GM12878 (cell line): Measurements from ENCODE around the gene NME7. TPM values are rescaled to one million over a fixed set of nuclear protein-coding genes. Genes with fewer than 3 reads are reported as not detected.

Experiments
- ATAC-seq: fragments of 200-7000 bp; cut with Tn5 transposase; 3 replicates; pipeline ENCODE4 v1.9.1; 2020; ENCODE audit warnings: mild to moderate bottlenecking, moderate library complexity
- BruUV-seq: library from RNA; stranded (reverse); fragments of 400-500 nt; replicated peaks from 2 replicates; lab custom pipeline; 2021; lab: Mats Ljungman, UMichigan
- CTCF ChIA-PET: fragments of 300-600 bp; sonication (Branson Sonifier 250); formaldehyde crosslinking; extraction: SDS; loops from one replicate; lab custom pipeline; 2021; ENCODE audit warnings: inconsistent platforms; lab: Yijun Ruan, JAX
- POLR2A ChIA-PET: fragments of 350-600 bp; formaldehyde crosslinking; extraction: SDS; loops from one replicate; lab custom pipeline; 2021; ENCODE audit warnings: inconsistent platforms; lab: Charles Lee
- RAD21 ChIA-PET: fragments of 300-600 bp; sonication (Branson Sonifier 250); formaldehyde crosslinking; loops from one replicate; lab custom pipeline; 2023; ENCODE audit warnings: antibody characterized with exemption; ENCODE audit not compliant: unreplicated experiment; lab: Charles Lee
- SMC1A ChIA-PET: fragments of 300-600 bp; sonication (Branson Sonifier 250); formaldehyde crosslinking; loops from one replicate; lab custom pipeline; 2023; ENCODE audit not compliant: unreplicated experiment, uncharacterized antibody; lab: Charles Lee
- DNase-seq: peaks from one replicate; pipeline ENCODE4 v3.0.0-alpha.2; 2011; ENCODE audit warnings: low read depth, low spot score
- FAIRE-seq: peaks from 3 replicates; lab custom pipeline; 2011; peaks lifted over from hg19 to GRCh38; lab: Jason Lieb, UNC
- H2AFZ ChIP-seq: 2 replicates; pipeline ENCODE4 v1.6.0; 2011; ENCODE audit warnings: low read depth, low read length, control low read depth; ENCODE audit not compliant: control insufficient read depth
- H3K27ac ChIP-seq: 2 replicates; pipeline ENCODE4 v1.5.1; 2011; ENCODE audit warnings: control low read depth; ENCODE audit not compliant: control insufficient read depth, insufficient read depth
- H3K27me3 ChIP-seq, 2 experiments: replicated peaks in 1 of 2; 2 replicates each; pipeline versions ENCODE4 v1.6.0 to v1.6.1; 2011; ENCODE audit warnings: low read length in 1 of 2; ENCODE audit not compliant: control insufficient read depth in 2 of 2, insufficient read depth in 2 of 2
- H3K36me3 ChIP-seq, 2 experiments: 2 replicates each; pipeline ENCODE4 v1.5.1; 2011; ENCODE audit warnings: low read length in 1 of 2; ENCODE audit not compliant: control insufficient read depth in 2 of 2, insufficient read depth in 2 of 2
- H3K4me1 ChIP-seq: 2 replicates; pipeline ENCODE4 v1.6.1; 2011; ENCODE audit warnings: mild to moderate bottlenecking, low read length, moderate library complexity, mixed read lengths; ENCODE audit not compliant: control insufficient read depth, insufficient read depth
- H3K4me2 ChIP-seq: 2 replicates; pipeline ENCODE4 v1.6.0; 2011; ENCODE audit warnings: control low read depth; ENCODE audit not compliant: control insufficient read depth, insufficient read depth
- H3K4me3 ChIP-seq: fragments of 200-600 bp; sonication (generic); 2 replicates; pipeline ENCODE4 v1.5.1; 2016
- H3K79me2 ChIP-seq: 2 replicates; pipeline ENCODE4 v1.6.0; 2011; ENCODE audit warnings: low read length; ENCODE audit not compliant: control insufficient read depth, insufficient read depth
- H3K9ac ChIP-seq: 2 replicates; pipeline ENCODE4 v1.8.0; 2011; ENCODE audit warnings: low read length, control low read depth, mixed read lengths; ENCODE audit not compliant: control insufficient read depth, insufficient read depth
- H3K9me3 ChIP-seq: replicated peaks from 3 replicates; pipeline ENCODE4 v1.5.1; 2011; ENCODE audit warnings: mild to moderate bottlenecking, low read length; ENCODE audit not compliant: control insufficient read depth, insufficient read depth
- H4K20me1 ChIP-seq: 2 replicates; pipeline ENCODE4 v1.6.0; 2011; ENCODE audit not compliant: control insufficient read depth, insufficient read depth
- ATF2 ChIP-seq: IDR thresholded peaks from 2 replicates; pipeline ENCODE4 v1.6.1; 2012; ENCODE audit warnings: low read length, inconsistent platforms
- ATF7 ChIP-seq: fragments of 450-650 bp; IDR thresholded peaks from 2 replicates; pipeline ENCODE4 v1.6.1; 2016; ENCODE audit warnings: low read depth, mild to moderate bottlenecking
- CBX3 ChIP-seq: fragments of 200-600 bp; sonication (generic); IDR thresholded peaks from 2 replicates; pipeline ENCODE4 v1.6.1; 2016; ENCODE audit warnings: low read depth, borderline replicate concordance
- ESRRA ChIP-seq: IDR thresholded peaks from 2 replicates; pipeline ENCODE4 v1.6.1; 2012; ENCODE audit warnings: mild to moderate bottlenecking, low read length, improper control_type of control experiment
- HDAC6 ChIP-seq: fragments of 200-600 bp; sonication (generic); IDR thresholded peaks from one replicate; pipeline ENCODE4 v1.8.0; 2017; ENCODE audit warnings: antibody characterized with exemption; ENCODE audit not compliant: unreplicated experiment
- HSF1 ChIP-seq: fragments of 150-350 bp; IDR thresholded peaks from 2 replicates; pipeline ENCODE4 v1.6.1; 2014; ENCODE audit warnings: mild to moderate bottlenecking, low read depth, low read length
- IKZF1 ChIP-seq: fragments of 450-650 bp; conservative IDR thresholded peaks from 2 replicates; pipeline ENCODE4 v1.6.1; 2017; ENCODE audit warnings: antibody characterized with exemption, mild to moderate bottlenecking
- MEF2B ChIP-seq: fragments of 450-650 bp; IDR thresholded peaks from 2 replicates; pipeline ENCODE4 v1.6.1; 2018; ENCODE audit warnings: mild to moderate bottlenecking, moderate library complexity; ENCODE audit not compliant: partially characterized antibody, poor library complexity, severe bottlenecking
- PKNOX1 ChIP-seq: fragments of 450-650 bp; IDR thresholded peaks from 2 replicates; pipeline ENCODE4 v1.6.1; 2016; ENCODE audit warnings: mild to moderate bottlenecking
- PRDM15 ChIP-seq: fragments of 450-650 bp; formaldehyde crosslinking; IDR thresholded peaks from 2 replicates; pipeline ENCODE4 v1.4.0; 2020; ENCODE audit warnings: mild to moderate bottlenecking, moderate library complexity
- SREBF2 ChIP-seq: IDR thresholded peaks from 2 replicates; pipeline ENCODE4 v1.6.1; 2012; ENCODE audit warnings: mild to moderate bottlenecking, low read length
- STAT1 ChIP-seq: fragments of 450-650 bp; conservative IDR thresholded peaks from 2 replicates; pipeline ENCODE4 v1.6.1; 2014; ENCODE audit warnings: antibody characterized with exemption, mild to moderate bottlenecking
- SUZ12 ChIP-seq: fragments of 200-600 bp; sonication (generic); IDR thresholded peaks from one replicate; pipeline ENCODE4 v1.6.1; 2018; ENCODE audit warnings: antibody characterized with exemption, mild to moderate bottlenecking; ENCODE audit not compliant: unreplicated experiment
- TARDBP ChIP-seq: IDR thresholded peaks from 2 replicates; pipeline ENCODE4 v1.6.1; 2016; ENCODE audit warnings: borderline replicate concordance
- TCF3 ChIP-seq: IDR thresholded peaks from 2 replicates; pipeline ENCODE4 v1.6.1; 2012; ENCODE audit warnings: low read depth, mild to moderate bottlenecking, low read length, borderline replicate concordance; ENCODE audit not compliant: insufficient read depth
- WGBS: methylation state at CpG from one replicate; pipeline ENCODE4 v1.1.6; 2016; ENCODE audit warnings: low lambda C conversion rate; ENCODE audit not compliant: insufficient replicate concordance, insufficient coverage; ENCODE audit errors: missing lambda C conversion rate; 5-methylcytosine and 5-hydroxymethylcytosine counted together
- in situ Hi-C: fragments of 300-500 bp; cut with MboI; formaldehyde crosslinking; loops from 9 replicates; pipeline ENCODE4 v1.14.3; 2018; ENCODE audit warnings: mixed read lengths
- intact Hi-C: fragments of 100-400 bp; cut with micrococcal nuclease; formaldehyde crosslinking; loops from one replicate; pipeline ENCODE4 v1.14.2; 2022; ENCODE audit not compliant: unreplicated experiment
- polyA plus RNA-seq, 11 experiments: library from polyadenylated mRNA; depleted of rRNA in 4 of 11; unstranded in 6 of 11; stranded (reverse) in 5 of 11; fragments of >200 nt; fragmentation: Nextera tagmentation in 4 of 11; fragmentation: Illumina TruSeq in 1 of 11; extraction: Ambion mirVana in 4 of 11; extraction: Trizol in 1 of 11; gene quantifications; 1 replicate in 1 of 11; 2 replicates in 10 of 11; pipeline versions ENCODE4 v1.2.1 to v1.2.3, GENCODE V29; 2011 to 2016; ENCODE audit warnings: inconsistent platforms in 2 of 11, missing spikeins in 2 of 11, low read depth in 1 of 11
- total RNA-seq, 4 experiments: library from RNA; depleted of rRNA in 3 of 4; stranded (reverse); fragments of >200 nt in 3 of 4; fragmentation: Illumina TruSeq in 1 of 4; extraction: Trizol in 1 of 4; gene quantifications; 2 replicates each; pipeline versions ENCODE4 v1.2.1 to v1.2.3, GENCODE V29; 2013 to 2021

The NME7 gene
- total and polyA plus RNA-seq, 10 of the 15 experiments (the other 5 are each of a cell fraction or from before 2014, with no cell fraction given): 1.5 to 15.6 (median 7.2) TPM

- no peak for TF ChIP-seq PKNOX1
- no peak for TF ChIP-seq HSF1
Measured at GRCh38 chr1:169240449-169241232, 127.0 kb downstream of the NME7 start (continued).

GRCh38 chr1:169236880-169237279 lies 130.7 kb downstream of the NME7 start:
- no peaks in the 10 kb centered on the region for H4K20me1 ChIP-seq
- no peak overlapping the region for H2AFZ ChIP-seq
- no peak for DNase-seq
- H3K27me3 ChIP-seq: no peaks in the 10 kb centered on the region
- BruUV-seq: no TSS peak
- H3K4me3 ChIP-seq: no peak overlapping the region
- H3K79me2 ChIP-seq: no peaks in the 10 kb centered on the region
- no peaks in the 10 kb centered on the region for H3K9me3 ChIP-seq
- H3K4me2 ChIP-seq: no peak overlapping the region
- ChIA-PET CTCF (interaction anchor here (0.8 to 1.2 kb wide), 2 partner anchors 112 to 600 kb away, joined by 3 read pairs; no protein-coding TSS in a partner anchor), SMC1A (interaction anchor here (1.5 kb wide), 1 partner anchor 634 kb away, joined by 3 read pairs; no protein-coding TSS in a partner anchor), POLR2A (no interaction called here), RAD21 (no interaction called here)
- intact Hi-C loops: no loop called here
- no peaks in the 10 kb centered on the region for H3K36me3 ChIP-seq
- no peak for ATAC-seq
- 94% methylated on average over 4 of the region's 4 CpGs for WGBS
- in situ Hi-C loops: no loop called here
- H3K27ac ChIP-seq: no peak overlapping the region
- no peak overlapping the region for H3K9ac ChIP-seq
- no peaks in the 10 kb centered on the region for H3K4me1 ChIP-seq
- FAIRE-seq: no peak
- TF ChIP-seq STAT1: no peak
- no peak for TF ChIP-seq MEF2B
- TF ChIP-seq TCF3: no peak
- TF ChIP-seq ESRRA: no peak
- TF ChIP-seq ATF7: no peak
- no peak for TF ChIP-seq SREBF2
- no peak for TF ChIP-seq HDAC6
- TF ChIP-seq CBX3: no peak
- TF ChIP-seq ATF2: no peak
- no peak for TF ChIP-seq IKZF1
- no peak for TF ChIP-seq PRDM15 (CRISPR knock-in tag)
- no peak for TF ChIP-seq TARDBP
- TF ChIP-seq SUZ12: no peak
